Activated CD8-positive, alpha-beta memory T cell treated with anti-CD3 and anti-CD28 coated beads, Interleukin-2, amount 50 U/mL, for 24 hours (primary cell): ENCODE measurements around the gene CYP2J2.
"Not testable (repeated sequence)": the region's sequence is repeated elsewhere in the genome, so short reads cannot be mapped to it uniquely, and the experiment has no call there.

Experiments
- DNase-seq: peaks from one replicate; pipeline ENCODE4 v3.0.0-alpha.2; 2020; ENCODE audit errors: extremely low read depth

CYP2J2 gene

GRCh38 chr1:59857679-59858354, 68.8 kb downstream of the CYP2J2 start:
- DNase-seq: no peak

- DNase-seq: no peak
Measured at GRCh38 chr1:59856725-59857338, 69.7 kb downstream of the CYP2J2 start.

GRCh38 chr1:59855297-59855696, 71.3 kb downstream of the CYP2J2 start:
- not testable (repeated sequence) for DNase-seq

GRCh38 chr1:59852117-59852516, 74.5 kb downstream of the CYP2J2 start:
- DNase-seq: no peak

- no peak for DNase-seq
Measured at GRCh38 chr1:59846895-59847282, 79.7 kb downstream of the CYP2J2 start.

GRCh38 chr1:59846209-59846894, 80.2 kb downstream of the CYP2J2 start:
- no peak for DNase-seq

- DNase-seq: no peak
Measured at GRCh38 chr1:59845091-59845490, 81.5 kb downstream of the CYP2J2 start.
